IMR-90 (cell line): ENCODE measurements around the gene CUL7. TPM values are rescaled to one million over a fixed set of nuclear protein-coding genes. Genes with fewer than 3 reads are reported as not detected.

Experiments
- ATAC-seq: fragments of 200-7000 bp; cut with Tn5 transposase; 2 replicates; pipeline ENCODE4 v1.9.1; 2020; ENCODE audit warnings: low read depth, mild to moderate bottlenecking, moderate library complexity
- BruUV-seq: library from RNA; stranded (reverse); fragments of 400-500 nt; replicated peaks from 2 replicates; lab custom pipeline; 2021; lab: Mats Ljungman, UMichigan
- CTCF ChIA-PET: fragments of 300-600 bp; formaldehyde crosslinking; extraction: SDS; loops from one replicate; lab custom pipeline; 2021; ENCODE audit warnings: antibody characterized with exemption; lab: Yijun Ruan, JAX
- POLR2A ChIA-PET: fragments of 300-600 bp; sonication (Branson Sonifier 250); formaldehyde crosslinking; loops from one replicate; lab custom pipeline; 2022; ENCODE audit warnings: antibody characterized with exemption; ENCODE audit not compliant: unreplicated experiment; lab: Charles Lee
- DNase-seq: peaks from one replicate; pipeline ENCODE4 v3.0.0; 2013
- H2AFZ ChIP-seq: replicated peaks from 2 replicates; pipeline ENCODE3; 2013; ENCODE audit warnings: low read length, mild to moderate bottlenecking; ENCODE audit not compliant: poor library complexity
- H2AK5ac ChIP-seq: 2 replicates; pipeline ENCODE4 v1.6.1; 2013; ENCODE audit warnings: low read depth, low read length, inconsistent platforms
- H2AK9ac ChIP-seq: replicated peaks from 2 replicates; pipeline ENCODE3; 2013; ENCODE audit warnings: mild to moderate bottlenecking, low read depth, low read length, moderate library complexity; ENCODE audit not compliant: poor library complexity
- H2BK120ac ChIP-seq: 2 replicates; pipeline ENCODE4 v1.6.1; 2013; ENCODE audit warnings: low read depth, low read length, inconsistent platforms
- H2BK15ac ChIP-seq: 3 replicates; pipeline ENCODE4 v1.6.1; 2013; ENCODE audit warnings: low read depth, low read length, inconsistent platforms
- H2BK20ac ChIP-seq: 2 replicates; pipeline ENCODE4 v1.6.1; 2013; ENCODE audit warnings: low read depth, mild to moderate bottlenecking, inconsistent platforms, low read length, moderate library complexity
- H2BK5ac ChIP-seq: 2 replicates; pipeline ENCODE4 v1.6.1; 2013; ENCODE audit warnings: mild to moderate bottlenecking, low read depth, low read length, inconsistent platforms; ENCODE audit not compliant: poor library complexity, severe bottlenecking
- H3K14ac ChIP-seq: replicated peaks from 2 replicates; pipeline ENCODE4 v1.6.1; 2013; ENCODE audit warnings: low read depth, low read length, inconsistent platforms
- H3K18ac ChIP-seq: 2 replicates; pipeline ENCODE4 v1.6.1; 2013; ENCODE audit warnings: low read depth, low read length, control low read depth
- H3K23ac ChIP-seq: 2 replicates; pipeline ENCODE4 v1.6.1; 2013; ENCODE audit warnings: low read depth, low read length, inconsistent platforms
- H3K27ac ChIP-seq: 2 replicates; pipeline ENCODE4 v1.5.1; 2013; ENCODE audit warnings: mild to moderate bottlenecking, control low read depth, low read length; ENCODE audit not compliant: insufficient read depth
- H3K27me3 ChIP-seq: 2 replicates; pipeline ENCODE4 v1.6.1; 2013; ENCODE audit warnings: low read length; ENCODE audit not compliant: control insufficient read depth, insufficient read depth
- H3K36me3 ChIP-seq: 2 replicates; pipeline ENCODE4 v1.6.1; 2013; ENCODE audit warnings: low read length, mixed read lengths; ENCODE audit not compliant: control insufficient read depth, insufficient read depth
- H3K4ac ChIP-seq: 2 replicates; pipeline ENCODE4 v1.6.1; 2013; ENCODE audit warnings: low read depth, low read length, inconsistent platforms
- H3K4me1 ChIP-seq: 2 replicates; pipeline ENCODE4 v1.6.1; 2013; ENCODE audit warnings: low read length, mixed read lengths; ENCODE audit not compliant: control insufficient read depth, insufficient read depth
- H3K4me2 ChIP-seq: 2 replicates; pipeline ENCODE4 v1.6.1; 2013; ENCODE audit warnings: low read depth, mild to moderate bottlenecking, control low read depth, low read length, moderate library complexity
- H3K4me3 ChIP-seq: 2 replicates; pipeline ENCODE4 v1.5.1; 2013; ENCODE audit warnings: low read depth, mild to moderate bottlenecking, control low read depth, low read length, moderate library complexity; ENCODE audit not compliant: insufficient read depth
- H3K56ac ChIP-seq: 2 replicates; pipeline ENCODE4 v1.6.1; 2013; ENCODE audit warnings: low read length, inconsistent platforms; ENCODE audit not compliant: insufficient read depth; ENCODE audit errors: extremely low read depth
- H3K79me1 ChIP-seq, 2 experiments: 2 replicates each; pipeline ENCODE4 v1.6.1; 2013; ENCODE audit warnings: low read length in 2 of 2, inconsistent platforms in 1 of 2, low read depth in 1 of 2
- H3K9ac ChIP-seq: 2 replicates; pipeline ENCODE4 v1.6.1; 2013; ENCODE audit warnings: low read depth, low read length, control low read depth
- H3K9me1 ChIP-seq: 2 replicates; pipeline ENCODE4 v1.6.1; 2013; ENCODE audit warnings: low read length, inconsistent platforms; ENCODE audit not compliant: insufficient read depth
- H3K9me3 ChIP-seq: 2 replicates; pipeline ENCODE4 v1.6.1; 2013; ENCODE audit warnings: low read length; ENCODE audit not compliant: control insufficient read depth, insufficient read depth
- H4K20me1 ChIP-seq: 2 replicates; pipeline ENCODE4 v1.6.1; 2013; ENCODE audit warnings: low read length, inconsistent platforms; ENCODE audit not compliant: insufficient read depth
- H4K5ac ChIP-seq: 2 replicates; pipeline ENCODE4 v1.6.1; 2013; ENCODE audit warnings: mild to moderate bottlenecking, low read depth, low read length, control low read depth
- H4K8ac ChIP-seq, 2 experiments: 2 replicates each; pipeline ENCODE4 v1.6.1; 2013; ENCODE audit warnings: low read depth in 2 of 2, low read length in 2 of 2, control low read depth in 1 of 2, inconsistent platforms in 1 of 2
- H4K91ac ChIP-seq: 2 replicates; pipeline ENCODE4 v1.6.1; 2013; ENCODE audit warnings: low read depth, low read length, inconsistent platforms; ENCODE audit not compliant: insufficient read depth
- BHLHE40 ChIP-seq: fragments of 150-350 bp; IDR thresholded peaks from 2 replicates; pipeline ENCODE4 v1.6.1; 2016; ENCODE audit warnings: mild to moderate bottlenecking, low read depth, low read length
- CEBPB ChIP-seq: IDR thresholded peaks from 2 replicates; pipeline ENCODE4 v1.6.1; 2012; ENCODE audit warnings: low read depth, low read length, improper control_type of control experiment
- CHD1 ChIP-seq: IDR thresholded peaks from 2 replicates; pipeline ENCODE4 v1.6.1; 2012; ENCODE audit warnings: low read depth, low read length, improper control_type of control experiment
- CTCF ChIP-seq: conservative IDR thresholded peaks from 2 replicates; pipeline ENCODE4 v1.5.1; 2012; ENCODE audit warnings: mild to moderate bottlenecking, low read depth, low read length, improper control_type of control experiment
- ELK1 ChIP-seq: fragments of 150-350 bp; IDR thresholded peaks from 2 replicates; pipeline ENCODE4 v1.6.1; 2016; ENCODE audit warnings: low read depth, mild to moderate bottlenecking, low read length, moderate library complexity, borderline replicate concordance
- MAFK ChIP-seq: IDR thresholded peaks from 2 replicates; pipeline ENCODE4 v1.6.1; 2012; ENCODE audit warnings: low read depth, low read length, improper control_type of control experiment
- MXI1 ChIP-seq: IDR thresholded peaks from 2 replicates; pipeline ENCODE4 v1.6.1; 2012; ENCODE audit warnings: low read depth, mild to moderate bottlenecking, low read length, moderate library complexity, borderline replicate concordance
- NFE2L2 ChIP-seq: fragments of 150-350 bp; IDR thresholded peaks from 2 replicates; pipeline ENCODE4 v1.6.1; 2016; ENCODE audit warnings: low read depth, mild to moderate bottlenecking, low read length
- POLR2A ChIP-seq: IDR thresholded peaks from 2 replicates; pipeline ENCODE4 v1.6.1; 2012; ENCODE audit warnings: mild to moderate bottlenecking, low read depth, low read length
- RAD21 ChIP-seq: IDR thresholded peaks from 2 replicates; pipeline ENCODE4 v1.6.1; 2012; ENCODE audit warnings: low read length, improper control_type of control experiment
- RCOR1 ChIP-seq: IDR thresholded peaks from 2 replicates; pipeline ENCODE4 v1.6.1; 2012; ENCODE audit warnings: mild to moderate bottlenecking, low read length, improper control_type of control experiment; ENCODE audit not compliant: insufficient replicate concordance
- SMC3 ChIP-seq: fragments of 150-350 bp; IDR thresholded peaks from 2 replicates; pipeline ENCODE4 v1.6.1; 2016; ENCODE audit warnings: low read depth, mild to moderate bottlenecking, antibody characterized with exemption, low read length, moderate library complexity
- USF2 ChIP-seq: fragments of 150-350 bp; IDR thresholded peaks from 2 replicates; pipeline ENCODE4 v1.6.1; 2017; ENCODE audit warnings: mild to moderate bottlenecking, antibody characterized with exemption, low read length, low read depth
- WGBS, 2 experiments: methylation state at CpG; one replicate each; pipeline versions ENCODE4 v1.1.5 to v1.1.7; 2013; ENCODE audit warnings: missing lambda C conversion rate in 2 of 2; ENCODE audit not compliant: insufficient read length in 1 of 2; ENCODE audit errors: extremely low coverage in 2 of 2; 5-methylcytosine and 5-hydroxymethylcytosine counted together
- dilution Hi-C: fragments of 300-500 bp; cut with HindIII; formaldehyde crosslinking; loops from one replicate; pipeline ENCODE4 v1.14.3; 2018; ENCODE audit warnings: low sequenced_read_pairs; ENCODE audit not compliant: unreplicated experiment
- in situ Hi-C: fragments of 300-500 bp; cut with MboI; formaldehyde crosslinking; loops from 3 replicates; pipeline ENCODE4 v1.14.3; 2019; ENCODE audit warnings: low sequenced_read_pairs, inconsistent platforms, mixed read lengths
- intact Hi-C: fragments of 100-400 bp; cut with micrococcal nuclease; formaldehyde crosslinking; loops from 2 replicates; pipeline ENCODE4 v1.10.0; 2022
- polyA plus RNA-seq, 3 experiments: library from polyadenylated mRNA; depleted of rRNA; stranded (reverse); fragments of >200 nt; gene quantifications; 2 replicates each; pipeline ENCODE4 v1.2.3, GENCODE V29; 2012; ENCODE audit warnings: low replicate concordance in 1 of 3
- total RNA-seq: library from RNA; depleted of rRNA; stranded (reverse); fragments of >200 nt; gene quantifications from 2 replicates; pipeline ENCODE4 v1.2.3, GENCODE V29; 2012

The CUL7 gene
- total and polyA plus RNA-seq, 2 of the 4 experiments (the other 2 are of a cell fraction), result 38.0 to 39.3 TPM

GRCh38 chr6:43013097-43013842, 40.4 kb downstream of the CUL7 start (continued):
- no peak for TF ChIP-seq RCOR1

GRCh38 chr6:43012364-43012763, 41.3 kb downstream of the CUL7 start:
- ATAC-seq (no peak), DNase-seq (no peak)
- 89% methylated on average over 3 of the region's 6 CpGs; no CpG with 5 or more reads in 1 of the 2 experiments for WGBS, 2 experiments
- no peak overlapping the region for H2AFZ ChIP-seq
- H4K20me1 ChIP-seq, result no peaks in the 10 kb centered on the region; the same call in 1 of the 2 replicates
- no peak overlapping the region for H4K8ac ChIP-seq
- no peak overlapping the region for H3K23ac ChIP-seq
- no peaks in the 10 kb centered on the region for H3K27me3 ChIP-seq
- H3K36me3 ChIP-seq, result peaks cover 44% of the 10 kb centered on the region
- peaks cover 8% of the 10 kb centered on the region for H3K4me1 ChIP-seq
- H3K9ac ChIP-seq, result peak overlapping the region; percentile 13; the same call in 1 of the 2 replicates
- H3K4me3 ChIP-seq, result no peak overlapping the region
- TF ChIP-seq POLR2A (no peak), RCOR1 (no peak), ELK1 (no peak), NFE2L2 (no peak), MAFK (no peak), CEBPB (no peak), SMC3 (no peak), BHLHE40 (no peak), RAD21 (no peak), MXI1 (no peak), CTCF (no peak), USF2 (no peak), CHD1 (no peak)
- H2BK5ac ChIP-seq, result no peak overlapping the region
- no peak overlapping the region for H2BK15ac ChIP-seq
- no peak overlapping the region for H3K27ac ChIP-seq
- H3K4me2 ChIP-seq, result no peak overlapping the region
- in situ Hi-C loops (no loop called here), dilution Hi-C loops (no loop called here), intact Hi-C loops (no loop called here)
- peaks cover 5 to 60% of the 10 kb centered on the region in 2 experiments; a peak in 2 of 4 replicates for H3K79me1 ChIP-seq
- H2BK20ac ChIP-seq, result no peak overlapping the region
- H3K9me1 ChIP-seq, result peaks cover 3% of the 10 kb centered on the region
- H2BK120ac ChIP-seq, result no peak overlapping the region
- H3K56ac ChIP-seq, result no peak overlapping the region
- no peaks in the 10 kb centered on the region for H3K9me3 ChIP-seq
- no peak overlapping the region for H4K91ac ChIP-seq
- POLR2A ChIA-PET, result no interaction called here
- H3K18ac ChIP-seq, result no peak overlapping the region
- H3K14ac ChIP-seq, result no peak overlapping the region
- BruUV-seq, result no TSS peak
- no peak overlapping the region for H4K5ac ChIP-seq
- H2AK9ac ChIP-seq, result peak overlapping the region; percentile 75
- H2AK5ac ChIP-seq, result no peak overlapping the region; the same call in 1 of the 2 replicates
- CTCF ChIA-PET, result no interaction called here
- no peak overlapping the region for H3K4ac ChIP-seq
